HL-60 (cell line): Measurements from ENCODE around the gene ZC3H7A.

Experiments used
- GABPA ChIP-seq: IDR thresholded peaks from 2 replicates; pipeline ENCODE4 v1.6.1; 2012; ENCODE audit warnings: low read depth
- POLR2AphosphoS5 ChIP-seq: IDR thresholded peaks from 2 replicates; pipeline ENCODE4 v1.6.1; 2012; ENCODE audit warnings: low read depth
- REST ChIP-seq: IDR thresholded peaks from 2 replicates; pipeline ENCODE4 v1.6.1; 2012; ENCODE audit warnings: low read depth; ENCODE audit not compliant: insufficient replicate concordance
- SPI1 ChIP-seq: IDR thresholded peaks from 2 replicates; pipeline ENCODE4 v1.6.1; 2012; ENCODE audit warnings: low read depth, mild to moderate bottlenecking, borderline replicate concordance
- TF ChIP-seq, protein P1 (sequence below): IDR thresholded peaks from one replicate; pipeline ENCODE4 v1.5.1; 2011; ENCODE audit warnings: low read length, control low read depth, inconsistent platforms; ENCODE audit not compliant: insufficient read depth

GRCh38 chr16:11717811-11718210 is 79.2 kb downstream of the ZC3H7A start:
- TF ChIP-seq, protein P1, sequence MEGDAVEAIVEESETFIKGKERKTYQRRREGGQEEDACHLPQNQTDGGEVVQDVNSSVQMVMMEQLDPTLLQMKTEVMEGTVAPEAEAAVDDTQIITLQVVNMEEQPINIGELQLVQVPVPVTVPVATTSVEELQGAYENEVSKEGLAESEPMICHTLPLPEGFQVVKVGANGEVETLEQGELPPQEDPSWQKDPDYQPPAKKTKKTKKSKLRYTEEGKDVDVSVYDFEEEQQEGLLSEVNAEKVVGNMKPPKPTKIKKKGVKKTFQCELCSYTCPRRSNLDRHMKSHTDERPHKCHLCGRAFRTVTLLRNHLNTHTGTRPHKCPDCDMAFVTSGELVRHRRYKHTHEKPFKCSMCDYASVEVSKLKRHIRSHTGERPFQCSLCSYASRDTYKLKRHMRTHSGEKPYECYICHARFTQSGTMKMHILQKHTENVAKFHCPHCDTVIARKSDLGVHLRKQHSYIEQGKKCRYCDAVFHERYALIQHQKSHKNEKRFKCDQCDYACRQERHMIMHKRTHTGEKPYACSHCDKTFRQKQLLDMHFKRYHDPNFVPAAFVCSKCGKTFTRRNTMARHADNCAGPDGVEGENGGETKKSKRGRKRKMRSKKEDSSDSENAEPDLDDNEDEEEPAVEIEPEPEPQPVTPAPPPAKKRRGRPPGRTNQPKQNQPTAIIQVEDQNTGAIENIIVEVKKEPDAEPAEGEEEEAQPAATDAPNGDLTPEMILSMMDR: no peak
- no peak for TF ChIP-seq GABPA
- no peak for TF ChIP-seq POLR2AphosphoS5
- TF ChIP-seq REST: no peak
- TF ChIP-seq SPI1: no peak
